Trophoblast cell (in vitro differentiated cells and primary cell): ENCODE results near the gene PCSK6.

ENCODE experiments used
- DNase-seq, 2 donors: peaks; one replicate each; pipeline ENCODE4 v3.0.0-alpha.2; 2016
- H2AFZ ChIP-seq: 2 replicates; pipeline ENCODE4 v1.6.1; 2013; ENCODE audit warnings: low read length, moderate library complexity, mild to moderate bottlenecking; ENCODE audit not compliant: insufficient read depth, poor library complexity
- H2AK5ac ChIP-seq: 2 replicates; pipeline ENCODE4 v1.6.1; 2013; ENCODE audit warnings: mild to moderate bottlenecking, low read length
- H2BK120ac ChIP-seq: 2 replicates; pipeline ENCODE4 v1.6.1; 2013; ENCODE audit warnings: low read length, mild to moderate bottlenecking, moderate library complexity; ENCODE audit not compliant: insufficient read depth, poor library complexity
- H2BK12ac ChIP-seq: 2 replicates; pipeline ENCODE4 v1.6.1; 2013; ENCODE audit warnings: mild to moderate bottlenecking, low read length, moderate library complexity
- H2BK5ac ChIP-seq: 2 replicates; pipeline ENCODE4 v1.6.1; 2013; ENCODE audit warnings: low read length, low read depth, moderate library complexity, mild to moderate bottlenecking; ENCODE audit not compliant: poor library complexity
- H3K14ac ChIP-seq: 2 replicates; pipeline ENCODE4 v1.6.1; 2013; ENCODE audit warnings: mild to moderate bottlenecking, low read length
- H3K18ac ChIP-seq: 2 replicates; pipeline ENCODE4 v1.6.1; 2013; ENCODE audit warnings: mild to moderate bottlenecking, low read length
- H3K23ac ChIP-seq: 2 replicates; pipeline ENCODE4 v1.6.1; 2013; ENCODE audit warnings: low read length
- H3K27ac ChIP-seq: 2 replicates; pipeline ENCODE4 v1.5.1; 2013; ENCODE audit warnings: low read depth, mild to moderate bottlenecking, inconsistent platforms, low read length, moderate library complexity
- H3K27me3 ChIP-seq: 2 replicates; pipeline ENCODE4 v1.6.1; 2013; ENCODE audit warnings: inconsistent platforms, mild to moderate bottlenecking, low read length, moderate library complexity; ENCODE audit not compliant: insufficient read depth
- H3K36me3 ChIP-seq, 2 experiments: 1 replicate in 1 of 2; 2 replicates in 1 of 2; pipeline ENCODE4 v1.6.1; 2013; ENCODE audit warnings: low read length in 2 of 2, mild to moderate bottlenecking in 2 of 2, moderate library complexity in 1 of 2; ENCODE audit not compliant: insufficient read depth in 2 of 2, control insufficient read depth in 1 of 2
- H3K4ac ChIP-seq: 2 replicates; pipeline ENCODE4 v1.6.1; 2013; ENCODE audit warnings: low read depth, mild to moderate bottlenecking, low read length, moderate library complexity
- H3K4me1 ChIP-seq, 2 experiments: 1 replicate in 1 of 2; 2 replicates in 1 of 2; pipeline ENCODE4 v1.6.1; 2013; ENCODE audit warnings: low read length in 2 of 2, mild to moderate bottlenecking in 2 of 2, moderate library complexity in 1 of 2; ENCODE audit not compliant: insufficient read depth in 2 of 2, control insufficient read depth in 1 of 2
- H3K4me2 ChIP-seq: 2 replicates; pipeline ENCODE4 v1.6.1; 2013; ENCODE audit warnings: inconsistent platforms, mild to moderate bottlenecking, low read length, moderate library complexity
- H3K4me3 ChIP-seq: 2 replicates; pipeline ENCODE4 v1.5.1; 2013; ENCODE audit warnings: mild to moderate bottlenecking, low read depth, low read length, inconsistent platforms
- H3K79me1 ChIP-seq: one replicate; pipeline ENCODE4 v1.6.1; 2013; ENCODE audit warnings: low read length
- H3K79me2 ChIP-seq: 2 replicates; pipeline ENCODE4 v1.6.1; 2013; ENCODE audit warnings: low read length, mild to moderate bottlenecking; ENCODE audit not compliant: control insufficient read depth, insufficient read depth, poor library complexity
- H3K9ac ChIP-seq: 2 replicates; pipeline ENCODE4 v1.6.1; 2013; ENCODE audit warnings: mild to moderate bottlenecking, low read length
- H3K9me3 ChIP-seq: 2 replicates; pipeline ENCODE4 v1.6.1; 2013; ENCODE audit warnings: low read depth, mild to moderate bottlenecking, control low read depth, inconsistent platforms, low read length; ENCODE audit not compliant: insufficient read depth
- H4K12ac ChIP-seq: 2 replicates; pipeline ENCODE4 v1.6.1; 2013; ENCODE audit warnings: low read depth, mild to moderate bottlenecking, low read length, moderate library complexity
- H4K8ac ChIP-seq: 2 replicates; pipeline ENCODE4 v1.6.1; 2013; ENCODE audit warnings: low read depth, mild to moderate bottlenecking, low read length, moderate library complexity
- H4K91ac ChIP-seq: one replicate; pipeline ENCODE4 v1.6.1; 2013; ENCODE audit warnings: low read depth, mild to moderate bottlenecking, low read length, moderate library complexity
- WGBS: extraction: QIAGEN DNeasy Blood & Tissue Kit; methylation state at CpG from one replicate; pipeline ENCODE4 v1.1.7; 2013; ENCODE audit warnings: missing lambda C conversion rate; ENCODE audit not compliant: insufficient read length, insufficient coverage; ENCODE audit errors: extremely low coverage; 5-methylcytosine and 5-hydroxymethylcytosine counted together

PCSK6 gene

DNA sequence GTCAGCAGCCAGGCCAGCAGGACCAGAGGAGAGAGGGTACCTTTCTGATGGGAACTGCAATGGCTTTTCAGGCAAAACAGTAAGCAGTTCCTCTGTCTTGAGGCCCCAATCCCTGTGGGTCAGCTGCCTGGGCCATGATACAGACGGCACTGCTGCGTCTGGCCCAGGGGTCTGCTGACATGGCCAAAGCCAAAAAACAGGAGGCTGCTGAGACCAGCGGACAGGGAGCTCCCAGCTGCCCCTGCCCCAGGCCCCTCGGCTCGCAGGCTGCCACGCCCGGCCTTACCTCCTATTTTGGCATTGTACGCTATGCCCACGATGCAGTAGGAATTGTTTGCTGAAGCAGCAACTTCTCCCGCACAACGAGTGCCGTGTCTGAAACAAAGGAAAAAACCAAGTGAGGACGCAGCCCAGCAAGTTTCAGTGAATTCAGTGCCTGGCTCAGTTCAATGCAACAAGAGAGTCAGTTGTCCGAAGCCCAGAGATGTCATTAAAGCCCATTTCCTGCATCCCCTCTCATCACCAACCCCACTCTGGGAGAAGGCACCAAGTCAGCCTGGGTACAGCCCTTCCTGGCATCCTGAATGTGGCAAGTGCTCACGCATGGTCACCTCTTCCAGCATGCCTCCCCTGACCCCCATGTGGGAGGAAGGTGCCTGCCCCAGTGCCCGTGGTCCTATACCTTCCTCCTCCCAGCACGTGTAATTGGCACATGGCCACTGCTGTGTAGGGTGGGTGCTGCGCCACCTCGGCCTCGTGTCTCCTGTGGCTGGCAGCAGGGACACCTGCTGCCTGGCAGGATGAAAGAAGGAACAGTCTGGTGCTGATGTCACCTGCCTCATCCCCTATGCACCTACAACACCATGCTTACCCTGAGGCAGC is 61.7 kb downstream of the PCSK6 start:
- Histone ChIP-seq H3K4me2 (no peak overlapping the region), H2AFZ (no peak overlapping the region), H3K79me1 (no peaks in the 10 kb centered on the region), H2BK120ac (no peak overlapping the region), H3K18ac (no peak overlapping the region), H3K36me3 (no peaks in the 10 kb centered on the region), H3K79me2 (no peaks in the 10 kb centered on the region), H3K4ac (no peak overlapping the region), H4K8ac (no peak overlapping the region), H3K9me3 (no peaks in the 10 kb centered on the region), H2BK5ac (no peak overlapping the region), H3K23ac (no peak overlapping the region), H4K12ac (no peak overlapping the region), H3K4me1 (no peaks in the 10 kb centered on the region), H2AK5ac (no peak overlapping the region), H3K4me3 (no peak overlapping the region), H3K9ac (no peak overlapping the region), H3K27me3 (no peaks in the 10 kb centered on the region), H3K27ac (no peak overlapping the region), H3K14ac (no peak overlapping the region), H4K91ac (no peak overlapping the region), H2BK12ac (no peak overlapping the region)
- no peak for DNase-seq
- no CpG with 5 or more reads among the region's 20 CpGs for WGBS

DNA sequence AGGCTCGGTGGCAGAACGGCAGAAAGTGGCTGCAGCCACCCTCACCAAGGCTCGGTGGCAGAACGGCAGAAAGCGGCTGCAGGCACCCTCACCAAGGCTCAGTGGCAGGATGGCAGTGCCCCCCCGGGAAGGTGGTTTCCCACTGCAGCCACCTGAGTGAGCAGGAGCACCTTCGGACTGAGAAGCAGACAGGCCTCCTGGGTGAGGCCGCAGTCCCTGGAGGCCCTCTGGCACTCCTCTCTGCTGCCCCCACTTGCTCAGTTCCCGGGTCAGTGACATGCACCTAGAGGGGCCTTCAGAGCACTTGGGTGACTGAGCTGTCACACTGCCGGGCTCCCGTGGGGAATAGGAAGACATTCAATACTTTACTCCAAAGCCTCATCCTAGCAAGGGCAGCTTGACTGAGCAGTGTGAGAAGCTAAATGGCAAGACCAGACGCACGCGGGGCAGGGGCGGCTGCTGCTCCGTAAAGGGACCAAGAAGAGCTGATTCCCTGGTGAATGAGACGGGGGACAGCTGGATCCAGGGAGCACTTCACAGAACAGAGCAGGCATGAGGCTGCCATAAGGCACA is 62.7 kb downstream of the PCSK6 start:
- WGBS: no CpG with 5 or more reads among the region's 17 CpGs
- Histone ChIP-seq H3K79me1 (no peaks in the 10 kb centered on the region), H2BK12ac (no peak overlapping the region), H2AK5ac (no peak overlapping the region), H3K4me2 (no peak overlapping the region), H3K4ac (no peak overlapping the region), H4K91ac (no peak overlapping the region), H4K12ac (no peak overlapping the region), H3K18ac (no peak overlapping the region), H3K27ac (no peak overlapping the region), H3K27me3 (no peaks in the 10 kb centered on the region), H3K14ac (no peak overlapping the region), H3K36me3 (no peaks in the 10 kb centered on the region), H4K8ac (no peak overlapping the region), H3K9ac (no peak overlapping the region), H3K9me3 (no peaks in the 10 kb centered on the region), H3K4me3 (no peak overlapping the region), H3K79me2 (no peaks in the 10 kb centered on the region), H3K4me1 (no peaks in the 10 kb centered on the region), H2BK120ac (no peak overlapping the region), H3K23ac (no peak overlapping the region), H2AFZ (no peak overlapping the region), H2BK5ac (no peak overlapping the region)
- no peak for DNase-seq

DNA sequence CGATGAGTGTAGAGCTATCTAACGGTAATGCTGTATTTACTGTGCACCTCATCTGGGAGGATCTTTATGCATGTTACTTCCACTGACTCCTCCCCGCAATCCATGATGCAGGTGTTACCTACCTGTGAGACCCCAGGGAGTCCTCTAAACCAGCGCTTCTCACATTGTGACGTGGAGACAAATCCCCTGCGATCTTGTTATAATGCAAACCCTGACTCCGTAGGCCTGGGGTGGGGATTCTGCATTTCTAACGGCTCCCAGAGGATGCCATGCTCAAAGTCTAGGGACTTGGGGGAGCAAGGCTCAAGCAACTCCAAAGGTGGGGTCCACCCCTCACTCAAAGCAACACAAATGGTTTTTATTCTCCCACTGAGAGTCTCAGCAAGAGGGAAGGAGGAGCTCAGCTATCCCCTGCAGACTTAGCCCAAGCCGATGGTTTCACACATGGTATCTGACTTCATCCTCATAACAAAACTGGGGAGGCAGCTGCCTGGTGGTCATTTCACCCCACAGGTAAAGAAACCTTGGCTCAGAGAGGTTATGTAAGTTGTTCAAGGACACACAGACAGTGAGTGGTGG is 63.6 kb downstream of the PCSK6 start:
- H3K27me3 ChIP-seq: no peaks in the 10 kb centered on the region
- H2BK12ac ChIP-seq: no peak overlapping the region
- no peak overlapping the region for H2BK120ac ChIP-seq

DNA sequence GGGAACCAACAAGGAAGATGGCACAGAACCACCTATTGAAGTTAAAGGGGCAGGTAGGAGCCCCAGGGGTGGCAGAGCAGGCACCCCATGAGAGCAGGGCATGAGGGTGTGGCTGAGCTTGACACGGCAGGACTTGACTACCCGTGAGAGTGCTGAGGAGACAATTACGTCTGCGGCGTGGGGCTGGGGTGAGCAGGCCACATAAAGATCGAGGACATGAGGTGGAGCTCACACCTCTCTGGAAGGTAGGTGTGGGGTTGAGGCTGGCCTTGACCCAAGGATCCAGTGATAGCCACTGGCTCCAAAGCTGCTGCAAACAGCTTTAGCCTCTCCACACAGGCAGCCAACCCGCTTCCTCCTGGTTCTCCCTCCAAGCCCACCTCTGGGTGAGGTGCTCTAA is 64.5 kb downstream of the PCSK6 start:
- no peak overlapping the region for H4K12ac ChIP-seq
- no peak overlapping the region for H3K4ac ChIP-seq
- no peaks in the 10 kb centered on the region for H3K36me3 ChIP-seq
- no peak overlapping the region for H3K18ac ChIP-seq
- H2AFZ ChIP-seq: no peak overlapping the region
- no peak overlapping the region for H3K23ac ChIP-seq
- no peaks in the 10 kb centered on the region for H3K9me3 ChIP-seq
- no peak overlapping the region for H4K91ac ChIP-seq
- no peak overlapping the region for H3K4me3 ChIP-seq
- H3K14ac ChIP-seq: no peak overlapping the region
- H3K27ac ChIP-seq: no peak overlapping the region
- no peak overlapping the region for H2BK12ac ChIP-seq
- H3K9ac ChIP-seq: no peak overlapping the region
- H3K79me2 ChIP-seq: no peaks in the 10 kb centered on the region
- H3K27me3 ChIP-seq: no peaks in the 10 kb centered on the region
- no peak overlapping the region for H2BK120ac ChIP-seq
- H3K4me2 ChIP-seq: no peak overlapping the region
- no peak overlapping the region for H2BK5ac ChIP-seq
- H3K4me1 ChIP-seq: no peaks in the 10 kb centered on the region
- H3K79me1 ChIP-seq: no peaks in the 10 kb centered on the region
- WGBS: no CpG with 5 or more reads among the region's 7 CpGs
- H2AK5ac ChIP-seq: no peak overlapping the region
- DNase-seq: no peak
- no peak overlapping the region for H4K8ac ChIP-seq

More for the DNA sequence above, 63.6 kb downstream of the PCSK6 start:
- Histone ChIP-seq H3K9me3 (no peaks in the 10 kb centered on the region), H3K27ac (no peak overlapping the region), H2AFZ (no peak overlapping the region), H3K4me2 (no peak overlapping the region), H3K23ac (no peak overlapping the region), H3K36me3 (no peaks in the 10 kb centered on the region), H3K4me1 (no peaks in the 10 kb centered on the region), H3K79me2 (no peaks in the 10 kb centered on the region), H4K12ac (no peak overlapping the region), H4K91ac (no peak overlapping the region), H3K9ac (no peak overlapping the region), H3K79me1 (no peaks in the 10 kb centered on the region), H3K18ac (no peak overlapping the region), H3K14ac (no peak overlapping the region), H3K4ac (no peak overlapping the region), H3K4me3 (no peak overlapping the region), H2BK5ac (no peak overlapping the region), H4K8ac (no peak overlapping the region), H2AK5ac (no peak overlapping the region)
- WGBS: no CpG with 5 or more reads among the region's 9 CpGs
- no peak for DNase-seq
